Measurements from ENCODE around the gene PCDHGB1.
A peak's percentile ranks its signal among the peaks of the same experiment; 100 is the strongest.

- peak; percentile 73 to 88 (median 80) for TF ChIP-seq CTCF (IDR thresholded peaks at IDR 0.05)
- peak in 3 of 4 donors; percentile 79 to 95 (median 85) for TF ChIP-seq POLR2A (IDR thresholded peaks at IDR 0.05)
Measured at GRCh38 chr5:141320225-141321169, 29.4 kb upstream of the PCDHGB1 start, which contains the start of gene TAF7.

Data from esophagus squamous epithelium (tissue), 4 donors.